GM23248 (cell line): Measurements from ENCODE around the gene HSPA6. TPM values are rescaled to one million over a fixed set of nuclear protein-coding genes. Genes with fewer than 3 reads are reported as not detected.
"Not testable (repeated sequence)": the region's sequence is repeated elsewhere in the genome, so short reads cannot be mapped to it uniquely, and the experiment has no call there.

Source experiments
- DNase-seq: peaks from one replicate; pipeline ENCODE4 v3.0.0-alpha.2; 2015
- H2AFZ ChIP-seq: fragments of 200-600 bp; sonication (generic); 2 replicates; pipeline ENCODE4 v1.6.1; 2016; ENCODE audit warnings: antibody characterized with exemption
- H3F3A ChIP-seq: fragments of 200-600 bp; sonication (generic); 2 replicates; pipeline ENCODE4 v1.6.1; 2016; ENCODE audit warnings: mild to moderate bottlenecking, antibody characterized with exemption, mixed run types; ENCODE audit not compliant: insufficient read depth
- H3K27ac ChIP-seq: fragments of 200-600 bp; sonication (generic); 2 replicates; pipeline ENCODE4 v1.5.1; 2016; ENCODE audit warnings: mild to moderate bottlenecking
- H3K27me3 ChIP-seq: fragments of 200-600 bp; sonication (generic); replicated peaks from 2 replicates; pipeline ENCODE4 v1.6.1; 2016; ENCODE audit warnings: mild to moderate bottlenecking; ENCODE audit not compliant: insufficient read depth
- H3K36me3 ChIP-seq: fragments of 200-600 bp; sonication (generic); 2 replicates; pipeline ENCODE4 v1.6.1; 2016; ENCODE audit warnings: low read depth, mild to moderate bottlenecking
- H3K4me1 ChIP-seq: fragments of 200-600 bp; sonication (generic); 2 replicates; pipeline ENCODE4 v1.6.1; 2016; ENCODE audit warnings: mild to moderate bottlenecking; ENCODE audit not compliant: insufficient read depth
- H3K4me2 ChIP-seq: fragments of 200-600 bp; sonication (generic); one replicate; pipeline ENCODE4 v1.6.1; 2016; ENCODE audit warnings: mild to moderate bottlenecking; ENCODE audit not compliant: unreplicated experiment
- H3K4me3 ChIP-seq: fragments of 200-600 bp; sonication (generic); 2 replicates; pipeline ENCODE4 v1.5.1; 2016; ENCODE audit warnings: mild to moderate bottlenecking
- H3K79me2 ChIP-seq: fragments of 200-600 bp; sonication (generic); 2 replicates; pipeline ENCODE4 v1.6.1; 2016; ENCODE audit warnings: mild to moderate bottlenecking; ENCODE audit not compliant: insufficient read depth
- H3K9ac ChIP-seq: fragments of 200-600 bp; sonication (generic); 2 replicates; pipeline ENCODE4 v1.6.1; 2016; ENCODE audit warnings: mild to moderate bottlenecking
- H3K9me2 ChIP-seq: fragments of 200-600 bp; sonication (generic); 2 replicates; pipeline ENCODE4 v1.6.1; 2016; ENCODE audit warnings: mixed run types, mild to moderate bottlenecking, moderate library complexity; ENCODE audit not compliant: insufficient read depth
- H3K9me3 ChIP-seq: fragments of 200-600 bp; sonication (generic); one replicate; pipeline ENCODE4 v1.6.1; 2017; ENCODE audit warnings: low read depth
- H4K20me1 ChIP-seq: fragments of 200-600 bp; sonication (generic); 2 replicates; pipeline ENCODE4 v1.6.0; 2016; ENCODE audit not compliant: insufficient read depth
- WGBS, 2 experiments: methylation state at CpG; one replicate each; pipeline ENCODE4 v1.1.6; 2015 to 2017; ENCODE audit warnings: low lambda C conversion rate in 2 of 2, low coverage in 1 of 2; ENCODE audit errors: missing lambda C conversion rate in 2 of 2; 5-methylcytosine and 5-hydroxymethylcytosine counted together
- in situ Hi-C: fragments of 300-500 bp; cut with MboI; formaldehyde crosslinking; loops from 2 replicates; pipeline ENCODE4 v1.15.0; 2020
- polyA plus RNA-seq: library from polyadenylated mRNA; unstranded; fragments of >200 nt; fragmentation: Nextera tagmentation; extraction: Ambion mirVana; gene quantifications from 2 replicates; pipeline ENCODE4 v1.2.1, GENCODE V29; 2016
- total RNA-seq: library from RNA; depleted of rRNA; stranded (reverse); fragments of >200 nt; shearing (Covaris generic); gene quantifications from 2 replicates; pipeline ENCODE4 v1.2.3, GENCODE V29; 2014

Gene HSPA6
- total and polyA plus RNA-seq, 2 experiments from 2014 or later = 0.13 TPM; not detected in 1

DNA sequence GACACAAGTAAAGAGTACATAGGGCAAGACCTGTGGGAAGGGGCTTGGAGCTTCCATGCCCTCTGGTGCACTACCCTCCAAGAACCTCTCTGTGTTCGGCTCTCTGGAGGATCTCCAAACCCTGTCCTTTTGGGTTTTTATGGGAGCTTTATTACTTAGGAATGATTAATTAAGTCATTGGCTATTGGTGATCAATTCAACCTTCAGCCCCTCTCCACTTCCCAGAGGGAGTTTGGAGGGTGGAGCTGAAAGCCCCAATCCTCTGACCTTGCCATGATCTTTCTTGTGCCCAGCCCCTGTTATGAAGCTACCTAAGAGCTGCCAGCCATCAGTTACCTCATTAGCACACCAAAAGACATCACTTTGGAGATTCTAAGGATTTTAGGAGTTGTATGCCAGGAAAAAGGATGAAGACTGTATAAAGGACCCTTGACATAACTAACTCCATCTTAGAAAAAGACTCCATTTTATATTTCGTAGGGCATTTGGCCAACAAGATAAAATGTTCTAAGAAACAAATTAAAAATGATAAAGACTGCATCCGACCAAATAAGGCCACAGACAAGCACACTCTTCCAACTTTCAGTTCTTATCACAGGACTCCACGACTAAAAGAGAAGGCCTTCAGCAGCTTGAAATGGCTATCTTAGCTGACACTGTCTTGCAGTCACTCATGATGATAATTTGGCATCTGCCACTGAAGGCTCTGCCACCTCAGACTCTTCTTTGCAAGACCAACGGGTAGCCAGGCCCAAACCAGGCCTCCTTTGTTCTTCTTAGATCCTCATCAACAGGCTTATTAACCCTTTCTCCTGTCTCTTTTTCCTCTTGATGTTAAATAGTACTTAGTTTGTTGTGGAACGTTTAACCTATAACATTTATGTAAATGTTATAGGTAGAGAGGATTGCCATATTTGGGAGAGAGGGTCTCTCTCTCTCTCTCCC is 33.4 kb downstream of the HSPA6 start:
- H3K79me2 ChIP-seq, H4K20me1 ChIP-seq, in situ Hi-C loops: not testable (repeated sequence)

GRCh38 chr1:161560960-161561715 is 36.8 kb downstream of the HSPA6 start:
- H3K4me1 ChIP-seq, H3K27me3 ChIP-seq, H3K4me2 ChIP-seq, H4K20me1 ChIP-seq, H3K9ac ChIP-seq, H3K27ac ChIP-seq, H3K9me3 ChIP-seq, H3K4me3 ChIP-seq, in situ Hi-C loops, H3K9me2 ChIP-seq, H3K79me2 ChIP-seq, H3F3A ChIP-seq, H2AFZ ChIP-seq, H3K36me3 ChIP-seq: not testable (repeated sequence)
- 56 to 57% methylated on average over 4 of the region's 4 CpGs for WGBS, 2 experiments
- DNase-seq = peak; percentile 11

More for the DNA sequence above, 33.4 kb downstream of the HSPA6 start:
- H2AFZ ChIP-seq, H3K27me3 ChIP-seq, H3K9ac ChIP-seq, H3K9me2 ChIP-seq, H3K4me1 ChIP-seq, H3K4me3 ChIP-seq, H3K4me2 ChIP-seq, H3K27ac ChIP-seq, H3K36me3 ChIP-seq, DNase-seq, H3K9me3 ChIP-seq, H3F3A ChIP-seq: not testable (repeated sequence)
- 47 to 62% methylated on average over 5 of the region's 6 CpGs for WGBS, 2 experiments

DNA sequence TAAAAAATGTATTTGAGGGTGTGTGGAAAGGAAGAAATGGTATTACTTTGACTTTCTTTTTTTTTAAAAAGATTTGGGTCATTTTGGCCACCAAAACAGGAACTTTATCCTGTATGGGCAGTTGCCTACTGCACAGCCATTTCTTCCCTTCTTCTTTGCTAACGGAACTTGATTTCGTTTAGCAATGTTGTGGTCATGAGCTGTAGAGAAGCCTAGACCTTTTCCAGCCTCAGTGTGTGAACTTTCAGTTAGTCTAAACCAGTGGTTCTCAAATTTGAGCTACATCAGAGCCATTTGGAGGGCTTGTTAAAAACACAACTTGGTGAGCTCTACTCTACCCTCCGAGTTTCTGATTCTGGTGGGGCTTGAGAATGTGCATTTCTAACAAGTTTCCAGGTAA is 38.1 kb downstream of the HSPA6 start:
- H3K9me2 ChIP-seq, H3K4me2 ChIP-seq, H3K27ac ChIP-seq, H3K27me3 ChIP-seq, H3K79me2 ChIP-seq, H3F3A ChIP-seq, H3K36me3 ChIP-seq, H3K4me1 ChIP-seq, DNase-seq, H2AFZ ChIP-seq, H3K9ac ChIP-seq, H3K9me3 ChIP-seq, H4K20me1 ChIP-seq, H3K4me3 ChIP-seq, in situ Hi-C loops: not testable (repeated sequence)
- WGBS, 2 experiments = 27 to 77% methylated on average over 1 to 3 of the region's 3 CpGs

GRCh38 chr1:161563522-161563921 is 39.2 kb downstream of the HSPA6 start:
- H3K4me3 ChIP-seq, H3K36me3 ChIP-seq, H3K9ac ChIP-seq, H3K9me2 ChIP-seq, H3F3A ChIP-seq, in situ Hi-C loops, H2AFZ ChIP-seq, H3K79me2 ChIP-seq, H3K4me1 ChIP-seq, H3K9me3 ChIP-seq, DNase-seq, H3K27me3 ChIP-seq, H3K4me2 ChIP-seq, H3K27ac ChIP-seq, H4K20me1 ChIP-seq: not testable (repeated sequence)
- WGBS, 2 experiments = 50 to 60% methylated on average over 1 of the region's 1 CpG

- H3K9ac ChIP-seq, H3K27me3 ChIP-seq, H3K4me2 ChIP-seq, in situ Hi-C loops, H3K9me2 ChIP-seq, H3F3A ChIP-seq, H4K20me1 ChIP-seq, H3K9me3 ChIP-seq, DNase-seq, H3K36me3 ChIP-seq, H3K4me1 ChIP-seq, H3K27ac ChIP-seq, H3K79me2 ChIP-seq, H3K4me3 ChIP-seq: not testable (repeated sequence)
- WGBS, 2 experiments = 70 to 100% methylated on average over 1 to 2 of the region's 3 CpGs
- H2AFZ ChIP-seq = peak overlapping the region; percentile 62
Observed at GRCh38 chr1:161566602-161566960, 42.2 kb downstream of the HSPA6 start.

DNA sequence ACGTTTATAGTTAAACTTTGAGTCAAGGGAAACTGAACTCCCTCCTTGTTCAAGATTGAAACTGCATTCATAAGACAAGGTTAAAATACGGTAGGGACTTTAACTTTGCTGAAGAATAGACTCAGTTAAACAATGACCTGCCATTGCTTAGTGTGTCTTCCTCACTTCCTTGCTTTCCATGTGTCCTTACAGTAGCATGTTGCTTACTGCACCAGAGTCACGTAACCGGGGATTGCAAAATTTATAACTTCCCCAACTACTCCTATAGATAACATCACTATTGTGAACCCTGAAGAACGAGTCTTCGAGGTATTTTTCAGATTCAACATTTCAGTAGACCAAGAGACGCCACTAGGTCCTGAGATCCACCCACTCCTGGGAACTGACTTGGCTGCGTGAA is 47.4 kb downstream of the HSPA6 start:
- H3K9me3 ChIP-seq, H3K4me3 ChIP-seq, H3K27me3 ChIP-seq, in situ Hi-C loops, H3K9me2 ChIP-seq, H4K20me1 ChIP-seq, H2AFZ ChIP-seq, H3K4me2 ChIP-seq, H3K9ac ChIP-seq, DNase-seq, H3F3A ChIP-seq, H3K27ac ChIP-seq, H3K36me3 ChIP-seq, H3K4me1 ChIP-seq, H3K79me2 ChIP-seq: not testable (repeated sequence)
- WGBS, 2 experiments = 58 to 83% methylated on average over 2 of the region's 8 CpGs
